Kidney (tissue), 14 donors: ENCODE measurements around the gene SUMO3. TPM values are rescaled to one million over a fixed set of nuclear protein-coding genes. Genes with fewer than 3 reads are reported as not detected.
A peak's percentile ranks its signal among the peaks of the same experiment; 100 is the strongest.

Experiments used
- DNase-seq, 5 donors: peaks; one replicate each; pipeline ENCODE4 v3.0.0-alpha.2; 2013 to 2020
- FAIRE-seq: peaks from 2 replicates; lab custom pipeline; 2012; peaks lifted over from hg19 to GRCh38; lab: Jason Lieb, UNC
- H3K27ac ChIP-seq, 2 donors: one replicate each; pipeline ENCODE4 v1.7.0; 2013; ENCODE audit warnings: low read depth in 2 of 2, low read length in 2 of 2, inconsistent platforms in 1 of 2
- H3K27me3 ChIP-seq: one replicate; pipeline ENCODE4 v1.7.1; 2013; ENCODE audit warnings: low read length, inconsistent platforms; ENCODE audit not compliant: control insufficient read depth, insufficient read depth
- H3K36me3 ChIP-seq, 3 donors: one replicate each; pipeline versions ENCODE4 v1.7.0 to v1.7.1; 2013; ENCODE audit warnings: low read length in 3 of 3, control low read depth in 1 of 3, inconsistent platforms in 1 of 3; ENCODE audit not compliant: insufficient read depth in 3 of 3, control insufficient read depth in 2 of 3
- H3K4me1 ChIP-seq, 3 donors: one replicate each; pipeline versions ENCODE4 v1.7.0 to v1.7.1; 2013; ENCODE audit warnings: low read length in 3 of 3, inconsistent platforms in 1 of 3, low read depth in 1 of 3; ENCODE audit not compliant: control insufficient read depth in 2 of 3, insufficient read depth in 2 of 3
- H3K4me3 ChIP-seq, 3 donors: one replicate each; pipeline versions ENCODE4 v1.7.0 to v1.8.1; 2013; ENCODE audit warnings: low read length in 3 of 3, control low read depth in 1 of 3, inconsistent platforms in 1 of 3
- H3K9ac ChIP-seq, 3 donors: one replicate each; pipeline versions ENCODE4 v1.7.0 to v1.7.1; 2013; ENCODE audit warnings: low read length in 3 of 3, control low read depth in 1 of 3, inconsistent platforms in 1 of 3
- H3K9me3 ChIP-seq, 3 donors: one replicate each; pipeline versions ENCODE4 v1.7.0 to v1.7.1; 2013; ENCODE audit warnings: low read length in 3 of 3, control low read depth in 1 of 3, inconsistent platforms in 1 of 3; ENCODE audit not compliant: control insufficient read depth in 2 of 3, insufficient read depth in 1 of 3
- CTCF ChIP-seq: IDR thresholded peaks from 3 replicates; pipeline ENCODE4 v1.5.1; 2012; ENCODE audit warnings: mild to moderate bottlenecking, moderate library complexity, borderline replicate concordance; ENCODE audit not compliant: insufficient read depth; ENCODE audit errors: extremely low read depth
- intact Hi-C: fragments of 100-400 bp; cut with DNase I; formaldehyde crosslinking; loops from one replicate; pipeline ENCODE4 v1.11.1; 2022
- polyA plus RNA-seq: library from polyadenylated mRNA; stranded (reverse); fragments of 350-450 nt; fragmentation: Illumina TruSeq; extraction: RNeasy Lipid Tissue Mini Kit (QIAGEN cat#74804); gene quantifications from one replicate; pipeline ENCODE4 v1.2.3, GENCODE V29; 2014; ENCODE audit warnings: low read depth, low replicate concordance; ENCODE audit not compliant: insufficient read depth
- total RNA-seq: library from RNA; stranded (reverse); fragmentation: NEBNext Ultra II Directional; extraction: Animal tissue kit (Norgen Biotek cat#: 25700); gene quantifications from one replicate; pipeline ENCODE4 v1.2.1, GENCODE V29; 2021
- donor health status: control.
- donor health status: control.
- donor health status: control.
- donor health status: control.
- donor health status: control.
- donor health status: DM: yes; HTN: yes; CAD: no.
- donor health status: Normal renal cell carcinoma (clear cell type).

Gene SUMO3
- total and polyA plus RNA-seq, 2 donors from 2014 or later = 88.6 to 89.9 TPM

GRCh38 chr21:44803651-44804050 is 14.2 kb downstream of the SUMO3 start:
- Histone ChIP-seq H3K9me3 (no peaks in the 10 kb centered on the region), H3K4me3 (no peak overlapping the region), H3K27me3 (no peaks in the 10 kb centered on the region), H3K4me1 (peaks cover 0 to 22% (median 14%) of the 10 kb centered on the region in 3 donors), H3K27ac (no peak overlapping the region), H3K9ac (no peak overlapping the region), H3K36me3 (peaks cover 2 to 29% (median 16%) of the 10 kb centered on the region in 3 donors)
- no peak for TF ChIP-seq CTCF
- no peak for FAIRE-seq
- no peak for DNase-seq
- intact Hi-C loops = no loop called here

GRCh38 chr21:44802396-44803153 is 15.3 kb downstream of the SUMO3 start:
- no peaks in the 10 kb centered on the region for H3K9me3 ChIP-seq
- DNase-seq = peak in 1 of 5 donors; percentile 24
- H3K4me3 ChIP-seq = peak overlapping the region; percentile 22 to 93 (median 89)
- no peak for FAIRE-seq
- no peak overlapping the region for H3K27ac ChIP-seq
- intact Hi-C loops = no loop called here
- peaks cover 2 to 31% (median 16%) of the 10 kb centered on the region in 3 donors for H3K36me3 ChIP-seq
- peak overlapping the region in 2 of 3 donors; percentile 10 to 43 for H3K9ac ChIP-seq
- TF ChIP-seq CTCF = no peak
- no peaks in the 10 kb centered on the region for H3K27me3 ChIP-seq
- H3K4me1 ChIP-seq = peaks cover 0 to 22% (median 14%) of the 10 kb centered on the region in 3 donors

- no peak for TF ChIP-seq CTCF
- Histone ChIP-seq H3K36me3 (peaks cover 0 to 28% (median 7%) of the 10 kb centered on the region in 3 donors), H3K4me1 (peaks cover 0 to 22% (median 14%) of the 10 kb centered on the region in 3 donors), H3K4me3 (peak within 1 kb of the TSS; percentile 85 to 93 (median 89)), H3K9me3 (no peaks in the 10 kb centered on the region), H3K27ac (peak within 1 kb of the TSS; percentile 24 to 64), H3K9ac (peak within 1 kb of the TSS; percentile 10 to 56 (median 43)), H3K27me3 (no peaks in the 10 kb centered on the region)
- DNase-seq (peak; percentile 85 to 93 (median 90)), FAIRE-seq (no peak)
- intact Hi-C loops = no loop called here
These were observed 16.1 kb downstream of the SUMO3 start, which contains the start of gene UBE2G2 for GRCh38 chr21:44801468-44802395. UBE2G2 (minus strand) TSS chr21:44801820; CDS start chr21:44801748, 72 bp downstream.
